Stimulated activated naive CD8-positive, alpha-beta T cell treated with anti-CD3 and anti-CD28 coated beads, Interleukin-15, Interleukin-2, amounts not matched to agents 100 ng/mL and 50 ng/mL, for 24 hours (primary cell): Measurements from ENCODE around the gene NMT1.

Source experiments
- H3K27ac Mint-ChIP-seq: one replicate; pipeline ENCODE4 v1.8.0; 2021; ENCODE audit warnings: mild to moderate bottlenecking, mixed read lengths
- H3K27me3 Mint-ChIP-seq: one replicate; pipeline ENCODE4 v1.8.0; 2021; ENCODE audit warnings: mixed read lengths
- H3K36me3 Mint-ChIP-seq: one replicate; pipeline ENCODE4 v1.8.0; 2021; ENCODE audit warnings: low read depth, mixed read lengths
- H3K4me1 Mint-ChIP-seq: one replicate; pipeline ENCODE4 v1.8.0; 2021; ENCODE audit warnings: low read depth, mixed read lengths
- H3K4me3 Mint-ChIP-seq: one replicate; pipeline ENCODE4 v1.8.0; 2021; ENCODE audit warnings: mild to moderate bottlenecking, mixed read lengths
- H3K9me3 Mint-ChIP-seq: one replicate; pipeline ENCODE4 v1.8.0; 2021; ENCODE audit warnings: mixed read lengths

The NMT1 gene

GRCh38 chr17:45127207-45127547 lies 66.1 kb downstream of the NMT1 start:
- no peak overlapping the region for H3K4me3 Mint-ChIP-seq
- peaks cover 4% of the 10 kb centered on the region for H3K4me1 Mint-ChIP-seq
- H3K36me3 Mint-ChIP-seq = no peaks in the 10 kb centered on the region
- peaks cover 6% of the 10 kb centered on the region for H3K27me3 Mint-ChIP-seq
- no peaks in the 10 kb centered on the region for H3K9me3 Mint-ChIP-seq
- no peak overlapping the region for H3K27ac Mint-ChIP-seq

- H3K4me1 Mint-ChIP-seq = peaks cover 4% of the 10 kb centered on the region
- H3K27ac Mint-ChIP-seq = no peak overlapping the region
- no peaks in the 10 kb centered on the region for H3K36me3 Mint-ChIP-seq
- no peaks in the 10 kb centered on the region for H3K9me3 Mint-ChIP-seq
- H3K4me3 Mint-ChIP-seq = no peak overlapping the region
- peaks cover 6% of the 10 kb centered on the region for H3K27me3 Mint-ChIP-seq
Observed at GRCh38 chr17:45127548-45128300, 66.6 kb downstream of the NMT1 start.

- no peak overlapping the region for H3K27ac Mint-ChIP-seq
- no peaks in the 10 kb centered on the region for H3K9me3 Mint-ChIP-seq
- H3K4me1 Mint-ChIP-seq = peaks cover 8% of the 10 kb centered on the region
- H3K36me3 Mint-ChIP-seq = no peaks in the 10 kb centered on the region
- no peak overlapping the region for H3K4me3 Mint-ChIP-seq
- peaks cover 6% of the 10 kb centered on the region for H3K27me3 Mint-ChIP-seq
Observed at GRCh38 chr17:45128331-45128730, 67.2 kb downstream of the NMT1 start.

GRCh38 chr17:45128989-45129388 lies 67.9 kb downstream of the NMT1 start:
- Mint-ChIP-seq H3K9me3 (no peaks in the 10 kb centered on the region), H3K36me3 (no peaks in the 10 kb centered on the region), H3K4me1 (peaks cover 12% of the 10 kb centered on the region), H3K4me3 (no peak overlapping the region), H3K27me3 (peaks cover 6% of the 10 kb centered on the region), H3K27ac (no peak overlapping the region)

GRCh38 chr17:45129426-45129939 lies 68.4 kb downstream of the NMT1 start:
- Mint-ChIP-seq H3K4me1 (peaks cover 8% of the 10 kb centered on the region), H3K4me3 (no peak overlapping the region), H3K36me3 (no peaks in the 10 kb centered on the region), H3K27ac (no peak overlapping the region), H3K9me3 (no peaks in the 10 kb centered on the region), H3K27me3 (peaks cover 6% of the 10 kb centered on the region)

- Mint-ChIP-seq H3K27ac (no peak overlapping the region), H3K4me3 (no peak overlapping the region), H3K27me3 (peaks cover 6% of the 10 kb centered on the region), H3K9me3 (no peaks in the 10 kb centered on the region), H3K36me3 (no peaks in the 10 kb centered on the region), H3K4me1 (peaks cover 9% of the 10 kb centered on the region)
Observed at GRCh38 chr17:45129940-45130680, 69.0 kb downstream of the NMT1 start.

- Mint-ChIP-seq H3K4me3 (peak overlapping the region; percentile 31), H3K27me3 (peaks cover 6% of the 10 kb centered on the region), H3K36me3 (no peaks in the 10 kb centered on the region), H3K27ac (no peak overlapping the region), H3K9me3 (no peaks in the 10 kb centered on the region), H3K4me1 (peaks cover 15% of the 10 kb centered on the region)
Observed at GRCh38 chr17:45130681-45131615, 69.8 kb downstream of the NMT1 start.

GRCh38 chr17:45131616-45132319 lies 70.7 kb downstream of the NMT1 start:
- Mint-ChIP-seq H3K9me3 (no peaks in the 10 kb centered on the region), H3K36me3 (no peaks in the 10 kb centered on the region), H3K27ac (no peak overlapping the region), H3K27me3 (peaks cover 6% of the 10 kb centered on the region), H3K4me3 (peak overlapping the region; percentile 60), H3K4me1 (peaks cover 23% of the 10 kb centered on the region)

GRCh38 chr17:45132320-45132571 lies 71.1 kb downstream of the NMT1 start, which contains the start of gene PLCD3:
Gene PLCD3, minus strand, starts transcription at chr17:45132515. Its CDS starts 105 bp downstream, at chr17:45132410.
- H3K36me3 Mint-ChIP-seq = no peaks in the 10 kb centered on the region
- H3K9me3 Mint-ChIP-seq = no peaks in the 10 kb centered on the region
- peak within 1 kb of the TSS; percentile 84 for H3K4me3 Mint-ChIP-seq
- H3K4me1 Mint-ChIP-seq = peaks cover 23% of the 10 kb centered on the region
- peak within 1 kb of the TSS; percentile 16 for H3K27ac Mint-ChIP-seq
- peaks cover 6% of the 10 kb centered on the region for H3K27me3 Mint-ChIP-seq

- Mint-ChIP-seq H3K9me3 (no peaks in the 10 kb centered on the region), H3K4me1 (peaks cover 23% of the 10 kb centered on the region), H3K27ac (peak overlapping the region; percentile 16), H3K4me3 (peak overlapping the region; percentile 84), H3K36me3 (no peaks in the 10 kb centered on the region), H3K27me3 (peaks cover 6% of the 10 kb centered on the region)
Observed at GRCh38 chr17:45132572-45133463, 71.7 kb downstream of the NMT1 start.

GRCh38 chr17:45135192-45135977 lies 74.3 kb downstream of the NMT1 start, which contains the start of gene ACBD4:
Gene ACBD4, plus strand, starts transcription at chr17:45135687. Its CDS starts 458 bp downstream, at chr17:45136145.
- H3K27ac Mint-ChIP-seq = peak within 1 kb of the TSS; percentile 65
- H3K4me1 Mint-ChIP-seq = peaks cover 23% of the 10 kb centered on the region
- H3K36me3 Mint-ChIP-seq = no peaks in the 10 kb centered on the region
- H3K27me3 Mint-ChIP-seq = peaks cover 6% of the 10 kb centered on the region
- no peaks in the 10 kb centered on the region for H3K9me3 Mint-ChIP-seq
- peak within 1 kb of the TSS; percentile 86 for H3K4me3 Mint-ChIP-seq

- H3K4me1 Mint-ChIP-seq = peaks cover 23% of the 10 kb centered on the region
- peaks cover 2% of the 10 kb centered on the region for H3K36me3 Mint-ChIP-seq
- peak overlapping the region; percentile 86 for H3K4me3 Mint-ChIP-seq
- no peaks in the 10 kb centered on the region for H3K9me3 Mint-ChIP-seq
- peak overlapping the region; percentile 65 for H3K27ac Mint-ChIP-seq
- H3K27me3 Mint-ChIP-seq = peaks cover 2% of the 10 kb centered on the region
Observed at GRCh38 chr17:45135978-45136791, 75.1 kb downstream of the NMT1 start.
